ENCODE measurements around the gene MAPK4.

Gene MAPK4

GRCh38 chr18:50654658-50655550 lies 95.0 kb downstream of the MAPK4 start:
- DNase-seq = no peak

- no peak for DNase-seq
Measured at GRCh38 chr18:50656396-50656795, 96.5 kb downstream of the MAPK4 start.

GRCh38 chr18:50656841-50657470 lies 97.1 kb downstream of the MAPK4 start:
- DNase-seq = no peak

GRCh38 chr18:50658601-50659000 lies 98.7 kb downstream of the MAPK4 start:
- DNase-seq = no peak

GRCh38 chr18:50659091-50660003 lies 99.5 kb downstream of the MAPK4 start:
- DNase-seq = no peak

DNA sequence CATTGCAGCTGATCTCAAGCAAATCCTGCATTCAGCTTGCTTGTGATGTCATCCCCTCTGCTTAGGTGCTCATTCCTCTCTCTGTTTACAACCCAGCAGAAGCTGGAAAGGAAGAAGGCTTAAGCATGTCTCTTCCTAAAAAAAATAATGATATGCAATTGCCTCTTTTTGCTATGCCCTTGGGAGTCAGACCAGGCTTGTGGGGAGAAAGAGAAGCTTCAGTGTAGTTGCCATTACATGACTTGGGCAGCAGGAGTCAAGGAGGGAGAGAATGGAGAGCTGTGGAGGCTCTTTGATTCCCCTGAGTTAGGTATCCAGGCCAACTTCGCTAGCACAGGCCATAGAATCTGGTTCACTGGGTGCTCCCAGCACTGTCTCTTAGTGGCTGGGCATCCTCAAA lies 101.1 kb downstream of the MAPK4 start:
- DNase-seq = no peak

DNA sequence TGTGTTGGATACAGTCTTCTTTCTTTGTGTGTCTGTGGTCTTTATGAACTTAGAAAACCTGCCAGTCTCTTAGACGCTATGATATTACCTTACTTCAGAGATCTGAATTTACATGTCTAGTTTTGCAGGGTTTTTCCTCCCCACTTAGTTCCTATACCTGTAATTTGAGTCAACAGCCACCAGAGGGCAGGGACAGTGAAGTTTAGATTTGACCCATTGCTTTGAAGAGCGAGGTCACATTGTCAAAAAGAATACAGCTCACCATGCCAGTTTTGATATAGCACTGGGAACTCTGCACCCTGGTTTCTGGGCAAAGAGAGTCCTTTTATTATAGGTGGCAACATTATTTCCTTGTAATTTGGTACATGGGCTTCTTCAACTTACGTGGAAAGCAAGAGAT lies 102.3 kb downstream of the MAPK4 start:
- DNase-seq = no peak

GRCh38 chr18:50662775-50663383 lies 103.0 kb downstream of the MAPK4 start:
- DNase-seq = no peak

DNA sequence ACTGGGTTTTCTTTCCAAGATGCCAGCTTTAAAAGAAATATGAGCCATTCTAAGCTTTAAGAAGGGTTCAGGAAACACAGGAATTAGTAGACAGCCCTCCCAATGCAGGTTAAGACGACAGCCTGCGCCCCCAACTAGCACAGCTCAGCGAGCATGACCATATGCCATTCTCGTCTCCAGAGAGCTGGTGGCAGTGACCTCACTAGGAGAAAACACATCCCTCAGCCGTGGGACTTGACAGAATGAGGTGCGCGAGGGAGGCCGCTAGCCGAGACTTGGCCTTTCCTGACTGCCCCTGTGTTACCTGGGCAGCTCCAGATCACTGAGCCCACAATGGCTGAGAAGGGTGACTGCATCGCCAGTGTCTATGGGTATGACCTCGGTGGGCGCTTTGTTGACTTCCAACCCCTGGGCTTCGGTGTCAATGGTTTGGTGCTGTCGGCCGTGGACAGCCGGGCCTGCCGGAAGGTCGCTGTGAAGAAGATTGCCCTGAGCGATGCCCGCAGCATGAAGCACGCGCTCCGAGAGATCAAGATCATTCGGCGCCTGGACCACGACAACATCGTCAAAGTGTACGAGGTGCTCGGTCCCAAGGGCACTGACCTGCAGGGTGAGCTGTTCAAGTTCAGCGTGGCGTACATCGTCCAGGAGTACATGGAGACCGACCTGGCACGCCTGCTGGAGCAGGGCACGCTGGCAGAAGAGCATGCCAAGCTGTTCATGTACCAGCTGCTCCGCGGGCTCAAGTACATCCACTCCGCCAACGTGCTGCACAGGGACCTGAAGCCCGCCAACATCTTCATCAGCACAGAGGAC lies 103.9 kb downstream of the MAPK4 start:
- DNase-seq = no peak

GRCh38 chr18:50665015-50665414 lies 105.1 kb downstream of the MAPK4 start:
- no peak for DNase-seq

- no peak for DNase-seq
Measured at GRCh38 chr18:50665519-50665918, 105.6 kb downstream of the MAPK4 start.

GRCh38 chr18:50666536-50666935 lies 106.6 kb downstream of the MAPK4 start:
- DNase-seq = no peak

- DNase-seq = no peak
Measured at GRCh38 chr18:50671376-50671775, 111.5 kb downstream of the MAPK4 start.

- no peak for DNase-seq
Measured at GRCh38 chr18:50674307-50674980, 114.6 kb downstream of the MAPK4 start.

DNA sequence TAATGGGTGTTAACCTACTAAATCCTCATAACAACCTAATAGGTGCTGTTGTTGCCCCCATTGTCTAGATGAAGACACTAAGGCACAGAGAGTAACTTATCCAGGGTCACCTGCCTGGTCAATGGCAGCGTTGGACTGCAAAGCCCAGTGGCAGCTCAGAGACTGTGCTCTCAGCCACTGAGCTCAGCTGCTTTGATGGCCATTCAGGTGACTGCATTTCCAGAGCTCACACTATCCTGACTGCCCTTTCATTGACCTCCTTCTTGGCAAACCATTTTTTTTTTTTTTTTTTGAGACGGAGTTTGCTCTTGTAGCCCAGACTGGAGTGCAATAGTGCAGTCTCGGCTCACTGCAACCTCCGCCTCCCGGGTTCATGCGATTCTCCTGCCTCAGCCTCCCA lies 115.2 kb downstream of the MAPK4 start:
- DNase-seq = no peak

GRCh38 chr18:50678651-50679050 lies 118.8 kb downstream of the MAPK4 start:
- no peak for DNase-seq

DNA sequence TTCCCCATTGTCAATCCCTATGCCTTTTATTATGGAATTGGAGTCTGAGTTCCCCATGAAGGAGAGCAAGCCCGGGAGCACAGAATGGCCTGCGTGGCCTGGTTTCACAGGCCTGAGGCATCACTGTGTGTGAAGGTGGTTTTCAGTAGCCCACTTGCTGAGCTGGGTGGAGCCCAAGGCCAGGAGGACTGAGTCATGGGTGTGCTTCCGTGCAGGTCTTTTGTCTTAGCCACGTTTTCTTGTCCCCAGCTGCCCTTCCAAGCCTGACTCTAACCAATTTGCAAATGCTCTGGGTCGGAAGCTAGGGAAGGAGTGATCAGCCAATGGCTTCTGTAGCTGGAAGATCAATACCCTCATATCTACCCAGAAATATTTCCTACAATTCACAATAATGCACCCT lies 119.2 kb downstream of the MAPK4 start:
- no peak for DNase-seq

- no peak for DNase-seq
Measured at GRCh38 chr18:50679656-50680055, 119.8 kb downstream of the MAPK4 start.

- DNase-seq = no peak
Measured at GRCh38 chr18:50680966-50681365, 121.1 kb downstream of the MAPK4 start.

DNA sequence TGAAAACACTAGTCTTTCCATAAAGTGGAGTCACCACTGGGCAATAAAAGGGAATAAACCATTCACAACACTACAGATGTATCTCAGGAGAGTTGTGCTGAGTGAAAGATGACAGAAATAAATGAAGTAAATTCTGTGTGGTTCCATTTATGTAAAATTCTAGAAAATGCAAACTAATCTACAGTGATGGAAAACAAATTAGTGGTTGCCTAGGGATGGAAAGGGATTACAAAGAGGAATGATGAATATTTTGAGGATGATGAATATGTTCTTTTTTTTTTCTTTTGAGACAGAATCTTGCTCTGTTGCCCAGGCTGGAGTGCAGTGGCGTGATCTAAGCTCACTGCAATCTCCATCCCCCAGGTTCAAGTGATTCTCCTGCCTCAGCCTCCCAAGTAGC lies 123.0 kb downstream of the MAPK4 start:
- no peak for DNase-seq

- DNase-seq = no peak
Measured at GRCh38 chr18:50686409-50686808, 126.5 kb downstream of the MAPK4 start.
